A549 (cell line): Measurements from ENCODE around the gene ODAD2.

Experiments used
- CTCF ChIP-seq: fragments of >200 bp; sonication (Bioruptor Twin); formaldehyde crosslinking; IDR thresholded peaks from 3 replicates; pipeline ENCODE4 v1.5.1; 2016
- HOXA7 ChIP-seq: fragments of 250-450 bp; sonication (Bioruptor Pico); IDR thresholded peaks from 2 replicates; pipeline ENCODE4 v1.5.0; 2020; ENCODE audit warnings: mild to moderate bottlenecking, moderate library complexity
- MAZ ChIP-seq: fragments of 150-350 bp; IDR thresholded peaks from 2 replicates; pipeline ENCODE4 v1.6.1; 2014; ENCODE audit warnings: antibody characterized with exemption, low read depth, low read length, borderline replicate concordance
- NR3C1 ChIP-seq: fragments of >200 bp; sonication (Bioruptor Twin); formaldehyde crosslinking; IDR thresholded peaks from 3 replicates; pipeline ENCODE4 v1.6.1; 2017
- POLR2A ChIP-seq: IDR thresholded peaks from 2 replicates; pipeline ENCODE4 v1.6.1; 2012; ENCODE audit warnings: mild to moderate bottlenecking, low read length
- RAD21 ChIP-seq, 2 experiments: fragments of >200 bp in 1 of 2; sonication (Bioruptor Twin) in 1 of 2; formaldehyde crosslinking in 1 of 2; IDR thresholded peaks in 1 of 2; conservative IDR thresholded peaks in 1 of 2; 2 replicates in 1 of 2; 3 replicates in 1 of 2; pipeline ENCODE4 v1.6.1; 2012 to 2018; ENCODE audit warnings: inconsistent platforms in 1 of 2
- RNF2 ChIP-seq: fragments of 200-600 bp; sonication (generic); IDR thresholded peaks from 2 replicates; pipeline ENCODE4 v1.6.1; 2016; ENCODE audit warnings: low read depth, mild to moderate bottlenecking, antibody characterized with exemption, moderate library complexity, borderline replicate concordance
- SMC3 ChIP-seq: fragments of >200 bp; sonication (Bioruptor Twin); formaldehyde crosslinking; IDR thresholded peaks from 3 replicates; pipeline ENCODE4 v1.6.1; 2018; ENCODE audit warnings: inconsistent platforms
- ZFP36 ChIP-seq: fragments of 450-650 bp; IDR thresholded peaks from 2 replicates; pipeline ENCODE4 v1.6.1; 2014; ENCODE audit warnings: borderline replicate concordance; ENCODE audit not compliant: partially characterized antibody
- ZSCAN20 ChIP-seq: fragments of 250-450 bp; sonication (Bioruptor Pico); IDR thresholded peaks from 2 replicates; pipeline ENCODE4 v1.8.0; 2022; ENCODE audit warnings: mild to moderate bottlenecking, moderate library complexity

GRCh38 chr10:27794157-27794556 lies 204.7 kb downstream of the ODAD2 start:
- 0 out of 3 replicates have a peak, but pooled peaks have one; percentile 15 for TF ChIP-seq CTCF
- no peak for TF ChIP-seq SMC3
- no peak for TF ChIP-seq POLR2A
- no peak for TF ChIP-seq HOXA7
- TF ChIP-seq RAD21 (conservative IDR thresholded peaks at IDR 0.05 in 1 of 2, IDR thresholded peaks at IDR 0.05 in 1 of 2): peak in 1 of 2 experiments; percentile 38; a peak in 1 of 5 replicates
- no peak for TF ChIP-seq MAZ
- no peak for TF ChIP-seq ZFP36
- TF ChIP-seq ZSCAN20 (CRISPR knock-in tag): no peak
- no peak for TF ChIP-seq RNF2
- TF ChIP-seq NR3C1: no peak
